ENCODE results near the gene CEP350.

DNA sequence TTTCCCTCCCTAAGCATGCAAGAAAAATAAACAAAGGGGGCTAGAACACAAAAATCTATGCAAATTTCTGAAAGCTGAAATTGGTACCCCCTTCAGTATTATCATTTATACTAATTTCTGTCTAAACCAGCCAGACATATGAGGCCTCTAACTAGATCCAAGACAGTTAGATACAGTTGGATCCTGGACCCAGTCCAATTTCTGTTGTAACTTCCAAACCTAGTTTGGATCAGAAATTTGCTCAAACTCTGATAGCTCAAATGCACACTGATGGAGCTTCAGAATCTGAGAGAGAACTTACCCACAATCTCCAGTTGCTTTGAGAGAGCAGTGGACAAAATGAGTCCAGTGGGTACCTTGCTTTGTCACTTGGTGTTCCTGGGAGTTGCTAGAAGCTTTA is 11.9 kb downstream of the CEP350 start:
- TF ChIP-seq, protein P1, sequence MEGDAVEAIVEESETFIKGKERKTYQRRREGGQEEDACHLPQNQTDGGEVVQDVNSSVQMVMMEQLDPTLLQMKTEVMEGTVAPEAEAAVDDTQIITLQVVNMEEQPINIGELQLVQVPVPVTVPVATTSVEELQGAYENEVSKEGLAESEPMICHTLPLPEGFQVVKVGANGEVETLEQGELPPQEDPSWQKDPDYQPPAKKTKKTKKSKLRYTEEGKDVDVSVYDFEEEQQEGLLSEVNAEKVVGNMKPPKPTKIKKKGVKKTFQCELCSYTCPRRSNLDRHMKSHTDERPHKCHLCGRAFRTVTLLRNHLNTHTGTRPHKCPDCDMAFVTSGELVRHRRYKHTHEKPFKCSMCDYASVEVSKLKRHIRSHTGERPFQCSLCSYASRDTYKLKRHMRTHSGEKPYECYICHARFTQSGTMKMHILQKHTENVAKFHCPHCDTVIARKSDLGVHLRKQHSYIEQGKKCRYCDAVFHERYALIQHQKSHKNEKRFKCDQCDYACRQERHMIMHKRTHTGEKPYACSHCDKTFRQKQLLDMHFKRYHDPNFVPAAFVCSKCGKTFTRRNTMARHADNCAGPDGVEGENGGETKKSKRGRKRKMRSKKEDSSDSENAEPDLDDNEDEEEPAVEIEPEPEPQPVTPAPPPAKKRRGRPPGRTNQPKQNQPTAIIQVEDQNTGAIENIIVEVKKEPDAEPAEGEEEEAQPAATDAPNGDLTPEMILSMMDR (conservative IDR thresholded peaks at IDR 0.05 in 1 of 2, IDR thresholded peaks at IDR 0.05 in 1 of 2; ENCODE audit: low read depth in 1 of 2, low read length in 2 of 2): no peak
- no peak for TF ChIP-seq EZH2 (IDR thresholded peaks at IDR 0.05; ENCODE audit: low read length, missing control alignments)
